HepG2 (cell line): ENCODE measurements around the gene ITIH3. TPM values are rescaled to one million over a fixed set of nuclear protein-coding genes. Genes with fewer than 3 reads are reported as not detected.

Experiments used
- ATF7-NPFF ChIP-seq: sonication (generic); formaldehyde crosslinking; IDR thresholded peaks from 2 replicates; pipeline ENCODE4 v1.8.1; 2023; ENCODE audit warnings: mild to moderate bottlenecking, low read depth, missing genetic modification reagents, moderate library complexity
- BCL6 ChIP-seq: IDR thresholded peaks from 2 replicates; pipeline ENCODE4 v1.6.1; 2016; ENCODE audit warnings: missing genetic modification reagents, missing compliant biosample characterization
- CCDC6 ChIP-seq: sonication (generic); formaldehyde crosslinking; IDR thresholded peaks from 2 replicates; pipeline ENCODE4 v1.8.1; 2022; ENCODE audit warnings: mild to moderate bottlenecking, missing genetic modification reagents, moderate library complexity
- EHMT2 ChIP-seq: fragments of 200-600 bp; sonication (generic); IDR thresholded peaks from 2 replicates; pipeline ENCODE4 v1.7.0; 2017; ENCODE audit warnings: antibody characterized with exemption, low read depth, low read length, borderline replicate concordance
- GATAD2A ChIP-seq: IDR thresholded peaks from 2 replicates; pipeline ENCODE4 v1.6.1; 2016
- HHEX ChIP-seq: IDR thresholded peaks from 2 replicates; pipeline ENCODE4 v1.6.1; 2016; ENCODE audit warnings: control low read depth
- IKZF5 ChIP-seq: IDR thresholded peaks from 2 replicates; pipeline ENCODE4 v1.6.1; 2018; ENCODE audit warnings: missing genetic modification reagents, mild to moderate bottlenecking, missing compliant biosample characterization
- KDM5B ChIP-seq: sonication (generic); formaldehyde crosslinking; IDR thresholded peaks from 2 replicates; pipeline ENCODE4 v1.4.0; 2020; ENCODE audit warnings: missing genetic modification reagents, mild to moderate bottlenecking, borderline replicate concordance
- NR2F1 ChIP-seq, 2 experiments: fragments of 450-650 bp in 1 of 2; formaldehyde crosslinking in 1 of 2; IDR thresholded peaks; 2 replicates each; pipeline versions ENCODE4 v1.5.0 to v1.6.1; 2016 to 2020; ENCODE audit warnings: mild to moderate bottlenecking in 1 of 2, missing compliant biosample characterization in 1 of 2, missing genetic modification reagents in 1 of 2, moderate library complexity in 1 of 2
- NR2F2 ChIP-seq: IDR thresholded peaks from 2 replicates; pipeline ENCODE4 v1.6.1; 2012; ENCODE audit warnings: low read depth, inconsistent platforms, borderline replicate concordance
- PRDM10 ChIP-seq: sonication (generic); formaldehyde crosslinking; IDR thresholded peaks from 2 replicates; pipeline ENCODE4 v1.4.0; 2020; ENCODE audit warnings: low read depth, missing genetic modification reagents
- RNF2 ChIP-seq: fragments of 450-650 bp; conservative IDR thresholded peaks from 2 replicates; pipeline ENCODE4 v1.6.1; 2016; ENCODE audit warnings: low read depth
- SNAPC5 ChIP-seq: sonication (generic); formaldehyde crosslinking; IDR thresholded peaks from 2 replicates; pipeline ENCODE4 v1.8.1; 2023; ENCODE audit warnings: mild to moderate bottlenecking, missing genetic modification reagents, borderline replicate concordance
- SRF ChIP-seq: IDR thresholded peaks from 2 replicates; pipeline ENCODE4 v1.6.1; 2011; ENCODE audit warnings: mild to moderate bottlenecking, low read depth, low read length, moderate library complexity
- TEAD3 ChIP-seq: optimal IDR thresholded peaks from 2 replicates; pipeline ENCODE3; 2016; ENCODE audit warnings: borderline replicate concordance
- TGIF2 ChIP-seq: IDR thresholded peaks from 2 replicates; pipeline ENCODE4 v1.6.1; 2016; ENCODE audit warnings: control low read depth, missing compliant biosample characterization
- ZMAT3 ChIP-seq: sonication (generic); formaldehyde crosslinking; conservative IDR thresholded peaks from 2 replicates; pipeline ENCODE4 v1.7.0; 2021; ENCODE audit warnings: missing genetic modification reagents
- ZMYM4 ChIP-seq: sonication (generic); formaldehyde crosslinking; IDR thresholded peaks from 2 replicates; pipeline ENCODE4 v1.8.1; 2023; ENCODE audit warnings: mild to moderate bottlenecking, missing genetic modification reagents
- ZNF281 ChIP-seq: sonication (generic); formaldehyde crosslinking; IDR thresholded peaks from 2 replicates; pipeline ENCODE4 v1.4.0; 2020; ENCODE audit warnings: missing genetic modification reagents, borderline replicate concordance
- ZNF292 ChIP-seq: sonication (generic); formaldehyde crosslinking; IDR thresholded peaks from 2 replicates; pipeline ENCODE4 v1.8.1; 2022; ENCODE audit warnings: mild to moderate bottlenecking, low read depth, missing genetic modification reagents, borderline replicate concordance
- ZNF546 ChIP-seq: sonication (generic); formaldehyde crosslinking; conservative IDR thresholded peaks from 2 replicates; pipeline ENCODE4 v1.8.1; 2023; ENCODE audit warnings: mild to moderate bottlenecking, missing genetic modification reagents
- ZNF572 ChIP-seq: sonication (generic); formaldehyde crosslinking; IDR thresholded peaks from 2 replicates; pipeline ENCODE4 v1.5.1; 2020; ENCODE audit warnings: mild to moderate bottlenecking, missing genetic modification reagents
- ZNF724P ChIP-seq: sonication (generic); formaldehyde crosslinking; IDR thresholded peaks from 2 replicates; pipeline ENCODE4 v1.8.0; 2022; ENCODE audit warnings: missing genetic modification reagents, borderline replicate concordance
- polyA plus RNA-seq, 8 experiments: library from polyadenylated mRNA; depleted of rRNA in 3 of 8; stranded (reverse) in 7 of 8; unstranded in 1 of 8; fragments of >200 nt; fragmentation: Illumina TruSeq in 4 of 8; extraction: Trizol in 4 of 8; gene quantifications; 2 replicates each; pipeline versions ENCODE4 v1.2.1 to v1.2.3, GENCODE V29; 2011 to 2016; ENCODE audit warnings: low read depth in 4 of 8, missing spikeins in 1 of 8, mixed read lengths in 1 of 8; ENCODE audit not compliant: insufficient read depth in 1 of 8
- total RNA-seq, 5 experiments: library from RNA; depleted of rRNA; stranded (reverse); fragments of >200 nt; fragmentation: Illumina TruSeq; extraction: Trizol; gene quantifications; 2 replicates each; pipeline ENCODE4 v1.2.3, GENCODE V29; 2016; ENCODE audit warnings: low read depth in 1 of 5

ITIH3 gene
- total and polyA plus RNA-seq, 2 of the 13 experiments (the other 11 are each of a cell fraction or from before 2014, with no cell fraction given) = 105 to 632 TPM

GRCh38 chr3:52794612-52795099, at the start of gene ITIH3 (continued):
- peak; percentile 74; the same call in 1 of the 2 replicates for TF ChIP-seq ZNF281
- peak; percentile 63; the same call in 1 of the 2 replicates for TF ChIP-seq ZMYM4 (CRISPR knock-in tag)
- TF ChIP-seq ATF7-NPFF (CRISPR knock-in tag) = peak; percentile 20; the same call in 1 of the 2 replicates
- 0 out of 2 replicates have a peak, but pooled peaks have one; percentile 56 for TF ChIP-seq PRDM10 (CRISPR knock-in tag)
- peak; percentile 71; the same call in 1 of the 2 replicates for TF ChIP-seq GATAD2A (CRISPR knock-in tag)
- TF ChIP-seq ZNF546 (CRISPR knock-in tag) = no peak
- no peak; the same call in 1 of the 2 replicates for TF ChIP-seq ZMAT3 (CRISPR knock-in tag)
- no peak for TF ChIP-seq TGIF2 (CRISPR knock-in tag)
- 0 out of 2 replicates have a peak, but pooled peaks have one; percentile 35 for TF ChIP-seq SNAPC5 (CRISPR knock-in tag)
- TF ChIP-seq ZNF572 (CRISPR knock-in tag) = 0 out of 2 replicates have a peak, but pooled peaks have one; percentile 37
- TF ChIP-seq NR2F2 = peak; percentile 71
- no peak for TF ChIP-seq EHMT2
- TF ChIP-seq ZNF292 (CRISPR knock-in tag) = no peak
- TF ChIP-seq ZNF724P (CRISPR knock-in tag) = 0 out of 2 replicates have a peak, but pooled peaks have one; percentile 19
- TF ChIP-seq IKZF5 (CRISPR knock-in tag) = 0 out of 2 replicates have a peak, but pooled peaks have one; percentile 38
- peak; percentile 91 for TF ChIP-seq SRF
- no peak for TF ChIP-seq RNF2
- TF ChIP-seq KDM5B (CRISPR knock-in tag) = peak; percentile 50; the same call in 1 of the 2 replicates
- TF ChIP-seq TEAD3 = peak; percentile 40
- peak; percentile 93 to 96 for TF ChIP-seq NR2F1 (CRISPR knock-in tag; IDR thresholded peaks at IDR 0.05)
- TF ChIP-seq BCL6 (CRISPR knock-in tag) = peak; percentile 76
- TF ChIP-seq CCDC6 = peak; percentile 55; the same call in 1 of the 2 replicates
- TF ChIP-seq HHEX (CRISPR knock-in tag) = no peak
